GM18858 (cell line): ENCODE data around the gene MAP2K6.

Experiments
- ATAC-seq: cut with Tn5 transposase; IDR thresholded peaks from one replicate; pipeline ENCODE4 v1.9.1; 2021; ENCODE audit not compliant: unreplicated experiment

The MAP2K6 gene

DNA sequence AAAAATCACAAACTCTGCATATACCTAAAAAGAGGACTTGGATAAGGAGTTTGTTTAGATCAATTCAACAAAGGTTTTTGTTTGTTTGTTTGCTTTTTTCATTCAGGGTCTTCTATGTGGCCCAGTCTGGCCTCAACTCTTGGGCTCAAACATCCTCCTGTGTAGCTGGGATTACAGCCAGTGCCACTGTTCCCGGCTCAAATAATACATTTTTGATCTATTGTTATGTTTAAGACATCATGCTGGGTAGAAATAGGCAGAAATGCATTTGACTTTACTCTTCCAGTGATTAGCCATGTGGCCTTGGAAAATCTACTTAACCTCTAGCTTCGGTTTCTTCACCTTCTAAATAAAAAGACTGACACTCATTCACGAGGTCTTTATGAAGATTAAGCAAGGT is 11.5 kb downstream of the MAP2K6 start:
- ATAC-seq = no peak

GRCh38 chr17:69427486-69428197 is 13.1 kb downstream of the MAP2K6 start:
- ATAC-seq = no peak

- no peak for ATAC-seq
These were observed 13.9 kb downstream of the MAP2K6 start for GRCh38 chr17:69428252-69428980.

GRCh38 chr17:69430488-69430887 is 16.0 kb downstream of the MAP2K6 start:
- peak; percentile 52 for ATAC-seq

GRCh38 chr17:69431835-69432234 is 17.3 kb downstream of the MAP2K6 start:
- ATAC-seq = no peak

- ATAC-seq = no peak
These were observed 18.6 kb downstream of the MAP2K6 start for GRCh38 chr17:69433093-69433492.

- no peak for ATAC-seq
These were observed 19.7 kb downstream of the MAP2K6 start for GRCh38 chr17:69434164-69434579.

- no peak for ATAC-seq
These were observed 21.6 kb downstream of the MAP2K6 start for GRCh38 chr17:69435971-69436696.

DNA sequence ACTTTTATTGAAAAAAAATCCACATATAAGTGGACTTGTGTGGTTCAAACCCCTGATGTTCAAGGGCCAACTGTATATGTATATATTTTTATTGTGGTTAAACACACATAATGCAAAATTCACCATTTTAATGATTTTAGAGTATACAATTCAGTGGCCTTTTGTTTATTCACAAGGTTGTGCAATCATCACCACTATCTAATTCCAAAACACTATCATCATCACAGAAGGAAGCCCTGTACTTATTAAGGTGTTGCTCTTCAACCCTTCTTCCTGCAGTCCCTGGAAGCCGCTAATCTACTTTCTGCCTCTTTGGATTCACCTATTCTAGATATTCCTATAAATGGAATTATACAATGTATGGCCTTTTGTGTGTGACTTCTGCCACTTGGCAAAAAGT is 23.0 kb downstream of the MAP2K6 start:
- ATAC-seq = no peak

DNA sequence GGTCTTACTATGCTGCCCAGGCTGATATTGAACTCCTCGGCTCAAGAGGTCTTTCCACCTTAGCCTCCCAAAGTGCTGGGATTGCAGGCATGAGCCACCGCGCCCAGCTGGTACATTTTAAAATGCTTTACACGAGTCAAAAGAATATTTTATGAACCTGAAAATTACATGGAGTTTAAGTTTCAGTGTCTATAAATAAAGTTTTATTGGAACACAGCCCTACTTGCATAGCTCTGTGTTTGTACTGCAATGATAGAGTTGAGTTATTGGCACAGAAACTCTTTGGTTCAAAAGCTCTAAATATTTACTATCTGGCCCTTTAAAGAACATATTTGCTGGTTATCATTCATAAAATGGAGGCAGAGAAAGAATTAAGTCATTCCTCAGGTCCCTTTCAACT is 24.3 kb downstream of the MAP2K6 start:
- ATAC-seq = no peak

DNA sequence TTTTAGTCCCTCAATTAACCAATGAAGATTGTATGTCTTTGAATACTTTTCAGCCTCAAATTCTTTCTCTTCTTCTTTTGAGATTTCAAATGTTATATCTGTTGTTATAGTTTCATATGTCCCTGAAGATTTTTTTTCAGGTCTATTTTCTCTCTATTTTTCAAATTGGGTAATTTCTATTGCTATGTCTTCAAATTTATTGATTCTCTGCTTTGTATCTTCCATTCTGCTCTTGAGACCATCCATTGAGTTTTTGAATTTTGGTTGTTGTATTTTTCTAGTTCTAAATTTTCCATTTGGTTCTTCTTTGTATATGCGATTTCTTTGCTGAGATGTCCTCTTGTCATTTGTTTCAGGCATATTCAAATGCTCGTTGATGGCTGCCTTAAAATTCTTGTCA is 26.7 kb downstream of the MAP2K6 start:
- no peak for ATAC-seq

- ATAC-seq = no peak
These were observed 28.6 kb downstream of the MAP2K6 start for GRCh38 chr17:69443138-69443537.

- ATAC-seq = no peak
These were observed 29.5 kb downstream of the MAP2K6 start for GRCh38 chr17:69444023-69444422.

DNA sequence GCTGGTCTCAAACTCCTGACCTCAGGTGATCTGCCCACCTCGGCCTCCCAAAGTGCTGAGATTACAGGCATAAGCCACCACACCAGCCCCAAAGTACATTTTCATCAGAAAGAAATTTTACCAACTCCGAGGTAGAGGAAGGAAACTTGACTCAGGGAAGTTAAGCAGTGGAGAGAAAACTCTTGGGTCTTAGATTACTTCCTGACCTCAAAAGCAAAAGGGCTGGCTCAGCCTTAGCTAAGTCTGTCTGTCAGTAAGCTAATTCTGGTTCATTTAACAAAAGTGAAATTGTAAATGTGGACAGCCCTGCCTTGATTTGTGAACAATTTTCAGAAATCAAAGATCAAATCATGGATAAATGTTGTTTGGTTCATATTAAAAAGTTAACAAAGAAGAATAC is 30.6 kb downstream of the MAP2K6 start:
- no peak for ATAC-seq

GRCh38 chr17:69447726-69448125 is 33.2 kb downstream of the MAP2K6 start:
- ATAC-seq = no peak

DNA sequence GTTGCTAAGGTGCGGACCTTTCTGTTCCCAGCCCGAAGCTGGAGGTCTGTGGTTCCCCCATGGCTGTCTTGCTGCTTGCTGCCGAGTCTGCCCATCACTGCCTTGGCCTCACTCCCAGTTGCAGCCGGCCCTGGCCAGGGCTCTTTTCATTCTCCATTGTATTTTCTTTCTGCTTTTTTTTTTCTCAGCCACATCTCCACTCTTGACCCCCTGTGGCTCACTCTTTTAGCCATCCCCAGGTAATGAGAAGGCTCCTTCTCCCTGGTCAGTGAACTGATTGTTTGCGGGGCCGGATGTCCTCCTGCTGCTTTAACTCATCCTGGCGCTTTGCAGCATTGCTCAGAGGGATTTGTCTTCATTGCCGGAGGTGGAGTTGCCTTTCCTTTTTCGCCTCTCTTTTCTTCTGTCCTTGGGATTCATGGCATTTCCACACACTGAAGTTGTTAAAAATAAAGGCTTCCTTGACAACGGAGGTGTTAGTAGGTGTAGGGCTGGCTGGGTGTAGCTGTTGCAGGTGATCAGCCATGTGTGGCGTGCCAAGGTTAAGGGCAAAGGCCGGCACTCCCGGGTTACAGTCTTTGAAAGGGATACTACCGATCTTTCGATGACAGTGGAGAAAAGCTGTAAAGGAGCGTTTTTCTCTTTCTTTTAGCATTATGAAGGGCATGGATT is 34.1 kb downstream of the MAP2K6 start:
- ATAC-seq = no peak

- no peak for ATAC-seq
These were observed 35.6 kb downstream of the MAP2K6 start for GRCh38 chr17:69450131-69450530.

DNA sequence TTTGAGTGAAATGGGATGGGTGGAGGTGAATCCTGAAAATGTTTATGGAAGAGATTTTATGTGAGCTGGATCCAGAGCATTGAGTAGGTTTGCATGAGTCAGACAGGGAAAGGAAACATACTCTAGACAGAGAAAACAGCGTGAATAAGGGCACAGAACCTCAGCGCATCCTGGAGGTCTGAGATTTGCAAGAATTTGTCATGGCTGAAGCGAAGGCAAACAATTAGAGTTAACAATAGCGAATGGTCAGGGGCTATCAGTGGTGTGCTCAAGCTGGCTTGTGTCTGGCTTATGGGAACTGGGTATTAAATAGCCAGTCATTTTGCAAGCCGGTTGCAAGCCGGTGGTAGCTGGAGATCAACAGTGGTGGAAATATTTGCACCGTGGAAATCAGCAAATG is 36.4 kb downstream of the MAP2K6 start:
- ATAC-seq = no peak

DNA sequence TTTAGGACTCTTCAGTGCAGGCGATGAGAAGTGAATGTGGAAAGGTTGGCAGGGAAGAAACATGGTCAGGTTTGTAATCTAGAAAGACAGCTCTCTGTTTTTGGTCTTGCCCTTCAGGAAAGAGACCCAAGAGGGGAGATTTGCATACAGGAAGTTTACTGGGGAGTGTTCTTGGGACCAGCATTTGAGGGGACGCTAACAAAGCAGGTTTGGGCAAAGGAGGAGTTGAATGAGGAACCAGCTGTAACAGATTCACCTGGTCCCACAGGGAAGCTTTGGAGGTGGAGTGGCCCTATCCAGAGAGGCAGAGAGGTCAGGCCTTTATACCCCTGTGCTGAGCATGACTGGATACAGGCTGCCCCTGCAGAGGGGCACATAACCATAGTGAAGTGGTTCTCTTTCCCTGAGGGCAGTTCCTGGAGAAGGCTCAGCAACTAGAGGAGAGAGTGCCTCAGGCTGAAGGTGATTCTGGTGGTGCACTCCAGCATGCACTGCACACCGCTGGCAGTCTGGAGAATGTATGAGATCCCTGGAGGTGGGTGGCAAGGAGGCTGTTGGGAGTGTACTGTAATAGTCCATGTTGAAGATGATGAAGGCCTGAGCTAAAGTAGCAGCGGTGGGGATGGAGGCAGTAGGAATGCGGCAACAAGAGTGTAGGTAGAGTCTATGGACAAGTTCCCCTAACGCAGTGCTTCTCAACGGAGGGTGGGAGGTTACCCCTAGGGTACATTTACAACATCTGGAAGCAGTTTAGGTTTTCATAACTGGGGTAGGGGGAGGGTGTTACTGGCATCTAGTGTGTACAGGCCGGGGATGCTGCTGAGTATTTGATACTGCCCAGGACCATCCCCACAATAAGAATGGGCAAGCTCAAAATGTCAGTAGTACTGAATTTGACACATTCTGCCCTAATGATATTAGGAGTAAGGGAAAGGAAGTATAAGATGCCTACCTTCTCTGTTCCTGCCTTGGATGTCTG is 37.2 kb downstream of the MAP2K6 start:
- ATAC-seq = peak; percentile 78

DNA sequence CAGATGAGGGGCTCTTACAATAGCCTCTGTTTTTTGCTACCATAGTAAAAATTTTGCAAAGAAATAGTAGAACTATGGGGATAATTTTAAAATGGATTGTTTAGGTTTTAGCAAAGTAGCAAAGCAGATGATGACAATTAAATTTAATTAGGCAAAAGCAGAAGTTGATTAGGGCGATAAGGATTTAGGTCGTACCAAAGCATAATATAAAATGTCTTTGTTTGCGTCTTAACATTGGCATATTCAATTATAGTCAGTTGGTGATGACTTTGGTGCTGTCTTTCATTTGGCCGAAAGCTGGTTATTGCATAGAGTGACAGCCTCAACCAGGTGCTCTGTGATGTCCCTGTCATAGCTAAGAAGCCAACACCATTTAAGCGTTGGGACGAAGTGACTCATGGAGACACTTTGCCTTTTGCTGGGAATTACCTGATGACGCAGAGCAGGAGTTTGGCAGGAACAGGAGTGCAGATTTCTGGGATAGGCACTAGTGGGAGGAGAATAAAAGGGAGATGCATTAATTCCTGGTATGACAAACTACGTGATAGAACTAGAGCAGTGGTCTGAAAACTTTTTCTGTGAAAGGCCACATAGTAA is 38.3 kb downstream of the MAP2K6 start:
- no peak for ATAC-seq
